Osteocyte (in vitro differentiated cells): ENCODE data around the gene CTBP1. TPM values are rescaled to one million over a fixed set of nuclear protein-coding genes. Genes with fewer than 3 reads are reported as not detected.

Source experiments
- DNase-seq: peaks from one replicate; pipeline ENCODE4 v3.0.0; 2021; ENCODE audit warnings: mixed read lengths; ENCODE audit not compliant: unreplicated experiment; ENCODE audit errors: extremely low spot score
- H3K27ac Mint-ChIP-seq: one replicate; pipeline ENCODE4 v1.8.0; 2021; ENCODE audit warnings: mild to moderate bottlenecking, mixed read lengths; ENCODE audit not compliant: unreplicated experiment
- H3K27me3 Mint-ChIP-seq: one replicate; pipeline ENCODE4 v1.8.0; 2021; ENCODE audit warnings: mixed read lengths; ENCODE audit not compliant: unreplicated experiment
- H3K36me3 Mint-ChIP-seq: one replicate; pipeline ENCODE4 v1.8.0; 2021; ENCODE audit warnings: mixed read lengths; ENCODE audit not compliant: unreplicated experiment
- H3K4me1 Mint-ChIP-seq: one replicate; pipeline ENCODE4 v1.8.0; 2021; ENCODE audit warnings: mixed read lengths; ENCODE audit not compliant: unreplicated experiment
- H3K4me3 Mint-ChIP-seq: one replicate; pipeline ENCODE4 v1.8.0; 2021; ENCODE audit warnings: mild to moderate bottlenecking, moderate library complexity, mixed read lengths; ENCODE audit not compliant: unreplicated experiment
- H3K9me3 Mint-ChIP-seq: one replicate; pipeline ENCODE4 v1.8.0; 2021; ENCODE audit warnings: mixed read lengths; ENCODE audit not compliant: unreplicated experiment
- CTCF ChIP-seq: fragments of 200-600 bp; sonication (generic); IDR thresholded peaks from 2 replicates; pipeline ENCODE4 v1.5.0; 2021; ENCODE audit warnings: antibody characterized with exemption, mild to moderate bottlenecking, moderate library complexity
- total RNA-seq: library from RNA; stranded (reverse); gene quantifications from 2 replicates; pipeline ENCODE4 v1.2.1, GENCODE V29; 2021

Gene CTBP1
- total RNA-seq, 1 donor from 2014 or later, result 172 TPM

- H3K4me3 Mint-ChIP-seq, result no peak overlapping the region
- H3K9me3 Mint-ChIP-seq, result no peaks in the 10 kb centered on the region
- H3K36me3 Mint-ChIP-seq, result peaks cover 48% of the 10 kb centered on the region
- no peaks in the 10 kb centered on the region for H3K27me3 Mint-ChIP-seq
- no peak overlapping the region for H3K27ac Mint-ChIP-seq
- DNase-seq, result no peak
- H3K4me1 Mint-ChIP-seq, result peaks cover 30% of the 10 kb centered on the region
- TF ChIP-seq CTCF, result no peak
These were observed 17.8 kb downstream of the CTBP1 start for GRCh38 chr4:1230971-1231636.

- H3K27ac Mint-ChIP-seq, result no peak overlapping the region
- H3K27me3 Mint-ChIP-seq, result no peaks in the 10 kb centered on the region
- no peak for DNase-seq
- peaks cover 26% of the 10 kb centered on the region for H3K4me1 Mint-ChIP-seq
- no peak for TF ChIP-seq CTCF
- H3K9me3 Mint-ChIP-seq, result no peaks in the 10 kb centered on the region
- no peak overlapping the region for H3K4me3 Mint-ChIP-seq
- peaks cover 41% of the 10 kb centered on the region for H3K36me3 Mint-ChIP-seq
These were observed 18.6 kb downstream of the CTBP1 start for GRCh38 chr4:1230316-1230715.

DNA sequence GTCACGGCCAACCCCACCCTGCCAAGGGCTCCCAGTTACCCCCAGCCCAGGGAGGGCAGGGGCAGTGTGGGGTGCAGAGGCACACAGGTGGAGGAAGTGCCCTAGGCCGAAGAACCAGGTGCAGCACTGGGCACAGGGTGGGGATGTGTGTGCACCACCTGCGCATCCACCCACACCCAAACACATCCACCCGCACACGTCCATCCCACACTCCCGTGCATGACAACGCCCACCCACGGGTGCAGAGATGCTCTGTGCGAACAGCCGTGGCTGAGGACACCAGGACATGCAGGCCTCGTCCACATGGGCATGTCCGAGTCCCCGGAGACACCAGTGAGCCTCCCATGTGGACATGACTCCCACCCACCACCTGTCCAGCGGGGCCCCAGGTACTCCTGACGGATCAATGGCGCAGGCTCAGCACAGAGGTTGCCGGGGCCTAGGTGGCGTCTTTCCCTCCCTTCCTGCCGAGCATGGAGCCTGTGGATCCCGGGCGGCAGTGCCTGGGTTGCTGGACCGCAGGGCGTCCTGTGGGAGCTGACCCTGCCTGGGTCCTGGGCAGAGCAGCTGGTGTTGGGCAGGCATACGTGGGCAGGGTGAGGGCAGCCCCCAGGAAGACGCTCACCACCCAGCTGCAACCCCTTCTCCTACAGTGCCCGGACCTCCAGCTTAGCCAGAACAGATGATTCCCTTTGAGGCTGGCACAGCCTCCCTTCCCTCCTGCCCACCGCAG, 19.6 kb downstream of the CTBP1 start:
- Mint-ChIP-seq H3K27me3 (no peaks in the 10 kb centered on the region), H3K4me3 (no peak overlapping the region), H3K4me1 (peaks cover 15% of the 10 kb centered on the region), H3K27ac (no peak overlapping the region), H3K36me3 (peaks cover 37% of the 10 kb centered on the region), H3K9me3 (no peaks in the 10 kb centered on the region)
- TF ChIP-seq CTCF, result no peak
- DNase-seq, result no peak

DNA sequence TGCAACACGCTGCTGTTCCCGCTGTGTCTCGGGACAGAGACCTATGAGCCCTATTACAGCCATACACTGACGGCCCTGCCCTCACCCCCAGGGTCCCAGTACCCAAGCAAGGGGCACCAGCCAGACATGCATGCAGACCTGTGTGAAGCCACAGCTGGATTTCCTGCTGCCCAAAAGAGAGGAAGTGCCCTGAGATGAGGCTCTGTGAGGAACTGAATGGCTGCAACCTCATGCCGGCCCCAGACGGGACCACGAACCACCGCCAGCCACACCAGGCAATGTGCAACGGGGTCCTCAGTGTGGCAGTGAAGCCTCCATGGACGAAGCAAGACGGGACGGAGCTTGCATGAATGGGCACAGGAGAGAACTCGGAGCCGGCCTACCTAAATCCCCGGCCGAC, 21.1 kb downstream of the CTBP1 start:
- H3K27ac Mint-ChIP-seq, result no peak overlapping the region
- no peak overlapping the region for H3K4me3 Mint-ChIP-seq
- DNase-seq, result no peak
- no peaks in the 10 kb centered on the region for H3K27me3 Mint-ChIP-seq
- no peak for TF ChIP-seq CTCF
- H3K9me3 Mint-ChIP-seq, result no peaks in the 10 kb centered on the region
- peaks cover 3% of the 10 kb centered on the region for H3K4me1 Mint-ChIP-seq
- peaks cover 30% of the 10 kb centered on the region for H3K36me3 Mint-ChIP-seq

GRCh38 chr4:1226598-1226997, 22.3 kb downstream of the CTBP1 start:
- Mint-ChIP-seq H3K27ac (no peak overlapping the region), H3K36me3 (peaks cover 27% of the 10 kb centered on the region), H3K4me3 (no peak overlapping the region), H3K27me3 (no peaks in the 10 kb centered on the region), H3K9me3 (no peaks in the 10 kb centered on the region), H3K4me1 (no peaks in the 10 kb centered on the region)
- no peak for TF ChIP-seq CTCF
- DNase-seq, result no peak
